OCI-LY7 (cell line): ENCODE results near the gene DNASE1L3. TPM values are rescaled to one million over a fixed set of nuclear protein-coding genes. Genes with fewer than 3 reads are reported as not detected.

ENCODE experiments used
- BruUV-seq: library from RNA; stranded (reverse); fragments of 400-500 nt; replicated peaks from 2 replicates; lab custom pipeline; 2021; lab: Mats Ljungman, UMichigan
- CTCF ChIA-PET: fragments of 300-600 bp; sonication (Branson Sonifier 250); formaldehyde crosslinking; loops from one replicate; lab custom pipeline; 2022; ENCODE audit warnings: antibody characterized with exemption; ENCODE audit not compliant: unreplicated experiment; lab: Charles Lee
- POLR2A ChIA-PET: fragments of 300-600 bp; sonication (Branson Sonifier 250); formaldehyde crosslinking; loops from one replicate; lab custom pipeline; 2022; ENCODE audit warnings: antibody characterized with exemption; lab: Charles Lee
- DNase-seq: peaks from one replicate; pipeline ENCODE4 v3.0.0-alpha.2; 2015; ENCODE audit warnings: low spot score
- H2AFZ ChIP-seq: fragments of 200-600 bp; sonication (generic), shearing (Covaris generic); 2 replicates; pipeline ENCODE4 v1.6.1; 2014; ENCODE audit warnings: mild to moderate bottlenecking, antibody characterized with exemption, low read length, moderate library complexity
- H3K27ac ChIP-seq: fragments of 200-600 bp; sonication (generic); 2 replicates; pipeline ENCODE4 v1.5.1; 2014; ENCODE audit warnings: mixed run types, low read depth, mild to moderate bottlenecking, moderate library complexity, low read length, inconsistent platforms; ENCODE audit not compliant: poor library complexity, severe bottlenecking
- H3K36me3 ChIP-seq: fragments of 200-600 bp; sonication (generic); 2 replicates; pipeline ENCODE4 v1.6.1; 2014; ENCODE audit warnings: mild to moderate bottlenecking, antibody characterized with exemption, low read length, moderate library complexity, mixed read lengths; ENCODE audit not compliant: insufficient read depth
- H3K4me1 ChIP-seq: fragments of 200-600 bp; sonication (generic); 2 replicates; pipeline ENCODE4 v1.5.1; 2014; ENCODE audit warnings: mild to moderate bottlenecking, low read length; ENCODE audit not compliant: insufficient read depth, poor library complexity, severe bottlenecking
- H3K4me2 ChIP-seq: fragments of 200-600 bp; sonication (generic); 2 replicates; pipeline ENCODE4 v1.6.1; 2014; ENCODE audit warnings: mild to moderate bottlenecking, low read length
- H3K4me3 ChIP-seq: fragments of 200-600 bp; sonication (generic); 2 replicates; pipeline ENCODE4 v1.5.1; 2014; ENCODE audit warnings: mild to moderate bottlenecking, low read depth, low read length; ENCODE audit not compliant: poor library complexity, severe bottlenecking
- H3K79me2 ChIP-seq: fragments of 200-600 bp; sonication (generic); 2 replicates; pipeline ENCODE4 v1.6.1; 2016; ENCODE audit warnings: low read depth, mild to moderate bottlenecking, low read length, moderate library complexity, mixed read lengths; ENCODE audit not compliant: insufficient read depth
- H3K9me2 ChIP-seq: fragments of 200-600 bp; sonication (generic); 2 replicates; pipeline ENCODE4 v1.6.1; 2016; ENCODE audit warnings: mild to moderate bottlenecking, low read length, mixed read lengths; ENCODE audit not compliant: insufficient read depth
- H3K9me3 ChIP-seq: fragments of 200-600 bp; sonication (generic); 2 replicates; pipeline ENCODE4 v1.6.1; 2014; ENCODE audit warnings: mild to moderate bottlenecking, mixed run types, low read length, mixed read lengths
- H4K20me1 ChIP-seq: fragments of 200-600 bp; sonication (generic); 2 replicates; pipeline ENCODE4 v1.6.1; 2014; ENCODE audit warnings: mild to moderate bottlenecking, antibody characterized with exemption, low read length, moderate library complexity, mixed read lengths; ENCODE audit not compliant: insufficient read depth
- EZH2phosphoT487 ChIP-seq: fragments of 200-600 bp; sonication (generic); IDR thresholded peaks from 2 replicates; pipeline ENCODE4 v1.6.1; 2018; ENCODE audit warnings: low read depth, borderline replicate concordance, mild to moderate bottlenecking, mixed run types, antibody characterized with exemption, low read length, moderate library complexity, mixed read lengths
- intact Hi-C: fragments of 100-400 bp; cut with micrococcal nuclease; formaldehyde crosslinking; loops from one replicate; pipeline ENCODE4 v1.10.0; 2022; ENCODE audit not compliant: unreplicated experiment
- total RNA-seq, 2 experiments: library from RNA; depleted of rRNA in 1 of 2; stranded (reverse); fragments of >200 nt in 1 of 2; shearing (Covaris generic) in 1 of 2; gene quantifications; 2 replicates each; pipeline ENCODE4 v1.2.3, GENCODE V29; 2014 to 2022
- TF ChIP-seq, protein P1 (sequence below): fragments of 200-600 bp; sonication (generic); conservative IDR thresholded peaks from 2 replicates; pipeline ENCODE4 v1.5.1; 2014; ENCODE audit warnings: mild to moderate bottlenecking, antibody characterized with exemption, low read length, moderate library complexity, mixed read lengths

DNASE1L3 gene
- total RNA-seq, 2 experiments from 2014 or later = 1.3 TPM; not detected in 1

DNA sequence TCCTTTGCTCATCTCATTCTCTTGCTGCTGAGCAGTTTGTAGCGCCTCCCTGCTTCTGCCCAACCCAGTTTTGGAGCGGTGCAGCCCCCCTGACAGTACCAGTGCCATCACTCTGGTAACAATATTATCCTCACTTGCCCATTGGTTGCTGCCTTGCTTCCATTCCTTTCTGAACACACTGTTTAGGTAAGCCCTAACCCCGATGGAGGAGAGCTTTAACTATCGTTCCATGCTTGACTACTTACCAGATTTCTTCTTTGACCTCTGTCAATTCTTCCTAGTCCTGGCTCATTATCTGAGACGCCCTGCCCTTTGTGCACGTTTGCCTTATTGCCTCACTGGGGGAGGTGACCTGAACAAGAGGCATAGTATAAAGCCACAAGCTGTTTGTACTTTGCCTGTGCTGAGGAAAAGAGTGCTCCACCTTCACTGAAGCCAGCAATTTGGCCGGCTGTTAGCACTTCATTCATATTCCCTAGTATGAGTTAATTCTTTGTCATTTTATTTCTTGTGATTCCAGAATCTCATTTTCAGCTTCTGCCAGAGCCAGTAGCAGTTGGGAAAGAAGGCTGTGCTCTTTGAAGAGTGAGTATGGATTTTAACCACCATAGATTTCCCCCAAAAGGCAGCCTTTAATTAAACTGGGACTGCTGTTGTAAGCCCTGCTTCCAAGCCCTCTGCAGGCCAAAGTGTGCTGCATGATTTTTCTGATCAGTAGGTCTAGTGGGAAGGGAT is 38.8 kb upstream of the DNASE1L3 start:
- ChIA-PET CTCF (no interaction called here), POLR2A (interaction anchor here (0.5 kb wide), 1 partner anchor 230 kb away, joined by 4 read pairs; no protein-coding TSS in a partner anchor)
- Histone ChIP-seq H3K79me2 (no peaks in the 10 kb centered on the region), H4K20me1 (no peaks in the 10 kb centered on the region), H3K4me1 (no peaks in the 10 kb centered on the region), H3K9me3 (no peaks in the 10 kb centered on the region), H3K4me3 (no peak overlapping the region), H3K9me2 (no peaks in the 10 kb centered on the region), H2AFZ (no peak overlapping the region), H3K4me2 (no peak overlapping the region), H3K36me3 (no peaks in the 10 kb centered on the region), H3K27ac (no peak overlapping the region)
- TF ChIP-seq, protein P1, sequence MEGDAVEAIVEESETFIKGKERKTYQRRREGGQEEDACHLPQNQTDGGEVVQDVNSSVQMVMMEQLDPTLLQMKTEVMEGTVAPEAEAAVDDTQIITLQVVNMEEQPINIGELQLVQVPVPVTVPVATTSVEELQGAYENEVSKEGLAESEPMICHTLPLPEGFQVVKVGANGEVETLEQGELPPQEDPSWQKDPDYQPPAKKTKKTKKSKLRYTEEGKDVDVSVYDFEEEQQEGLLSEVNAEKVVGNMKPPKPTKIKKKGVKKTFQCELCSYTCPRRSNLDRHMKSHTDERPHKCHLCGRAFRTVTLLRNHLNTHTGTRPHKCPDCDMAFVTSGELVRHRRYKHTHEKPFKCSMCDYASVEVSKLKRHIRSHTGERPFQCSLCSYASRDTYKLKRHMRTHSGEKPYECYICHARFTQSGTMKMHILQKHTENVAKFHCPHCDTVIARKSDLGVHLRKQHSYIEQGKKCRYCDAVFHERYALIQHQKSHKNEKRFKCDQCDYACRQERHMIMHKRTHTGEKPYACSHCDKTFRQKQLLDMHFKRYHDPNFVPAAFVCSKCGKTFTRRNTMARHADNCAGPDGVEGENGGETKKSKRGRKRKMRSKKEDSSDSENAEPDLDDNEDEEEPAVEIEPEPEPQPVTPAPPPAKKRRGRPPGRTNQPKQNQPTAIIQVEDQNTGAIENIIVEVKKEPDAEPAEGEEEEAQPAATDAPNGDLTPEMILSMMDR = peak; percentile 34; the same call in 1 of the 2 replicates
- no peak for TF ChIP-seq EZH2phosphoT487
- intact Hi-C loops = no loop called here
- BruUV-seq = no TSS peak
- no peak for DNase-seq

DNA sequence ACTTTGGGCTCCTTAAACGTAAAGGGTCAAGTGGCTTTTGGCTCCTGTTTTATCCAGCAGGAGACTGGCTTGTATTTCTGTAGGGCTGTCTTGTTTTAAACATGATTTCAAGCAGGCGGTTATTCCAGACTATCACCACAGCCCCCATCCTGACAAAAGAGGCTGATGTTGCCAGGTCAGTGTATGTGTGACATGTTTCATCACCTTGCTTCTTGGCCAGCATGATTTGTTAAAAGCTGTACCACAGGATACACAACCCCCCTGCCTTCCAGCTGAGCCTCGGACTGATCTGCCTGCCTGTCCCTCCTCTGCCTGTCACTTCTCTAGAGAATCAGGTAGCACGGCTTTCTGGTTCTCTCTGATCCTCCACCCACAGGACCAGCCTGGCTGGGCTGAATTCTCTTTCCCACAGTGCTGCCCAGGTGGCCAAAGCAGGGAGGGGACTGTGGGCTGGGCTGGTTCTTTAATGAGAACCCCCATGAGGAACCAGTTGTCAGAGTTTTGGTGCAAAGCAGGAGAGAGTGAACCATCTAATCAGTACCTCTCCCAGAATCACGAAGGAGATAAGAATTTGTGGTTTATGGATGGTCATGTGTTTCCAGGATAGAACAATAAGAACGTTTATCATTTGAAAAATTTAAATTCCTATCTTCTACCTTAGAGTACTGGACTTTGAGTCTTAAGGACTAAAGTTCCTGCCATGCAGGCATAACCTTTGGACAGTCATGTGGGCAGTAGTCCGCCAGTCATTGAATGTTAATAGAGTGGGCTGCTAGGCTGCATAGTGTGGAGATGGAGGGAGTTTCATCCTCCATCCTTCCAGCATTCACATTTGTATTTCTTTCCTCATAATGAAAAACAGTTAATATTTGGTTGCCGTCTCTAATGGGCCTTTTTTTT is 35.6 kb upstream of the DNASE1L3 start:
- TF ChIP-seq EZH2phosphoT487 = no peak
- TF ChIP-seq, protein P1 = no peak
- DNase-seq = no peak
- H3K9me3 ChIP-seq = no peaks in the 10 kb centered on the region
- no peaks in the 10 kb centered on the region for H3K79me2 ChIP-seq
- no peaks in the 10 kb centered on the region for H3K9me2 ChIP-seq
- no peak overlapping the region for H3K27ac ChIP-seq
- intact Hi-C loops = no loop called here
- H4K20me1 ChIP-seq = no peaks in the 10 kb centered on the region
- H3K36me3 ChIP-seq = no peaks in the 10 kb centered on the region
- no peak overlapping the region for H3K4me2 ChIP-seq
- BruUV-seq = no TSS peak
- H2AFZ ChIP-seq = no peak overlapping the region
- H3K4me1 ChIP-seq = no peaks in the 10 kb centered on the region
- H3K4me3 ChIP-seq = no peak overlapping the region
- POLR2A ChIA-PET = interaction anchor here (0.7 kb wide), 1 partner anchor 122 kb away, joined by 3 read pairs; no protein-coding TSS in a partner anchor
- CTCF ChIA-PET = no interaction called here
